C4-2B (cell line): ENCODE results near the gene MOXD1.

ENCODE experiments used
- ZFX ChIP-seq: fragments of 450-650 bp; IDR thresholded peaks from 2 replicates; pipeline ENCODE4 v1.6.1; 2017
- TF ChIP-seq, protein P1 (sequence below): fragments of 450-650 bp; conservative IDR thresholded peaks from 2 replicates; pipeline ENCODE4 v1.5.1; 2017; ENCODE audit warnings: mild to moderate bottlenecking

DNA sequence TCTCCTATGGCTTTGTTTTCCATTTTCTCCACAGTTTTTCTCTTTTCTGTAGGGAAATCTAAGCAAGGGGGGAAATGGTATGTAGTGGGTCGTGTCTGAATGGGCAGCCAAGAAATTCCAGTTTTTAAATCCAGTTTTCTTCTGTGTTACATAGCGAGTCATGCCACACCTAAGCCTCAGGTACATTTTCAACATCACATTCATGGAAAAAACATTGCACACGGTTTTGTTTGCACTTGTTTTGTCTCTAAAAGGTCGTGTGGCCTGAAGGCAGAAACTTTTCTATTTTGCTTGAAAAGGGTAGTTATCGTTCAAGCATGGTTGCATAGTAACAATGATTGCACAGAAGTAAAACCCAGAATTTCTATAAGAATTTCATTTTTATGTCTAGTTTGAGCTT is 70.5 kb downstream of the MOXD1 start:
- TF ChIP-seq, protein P1, sequence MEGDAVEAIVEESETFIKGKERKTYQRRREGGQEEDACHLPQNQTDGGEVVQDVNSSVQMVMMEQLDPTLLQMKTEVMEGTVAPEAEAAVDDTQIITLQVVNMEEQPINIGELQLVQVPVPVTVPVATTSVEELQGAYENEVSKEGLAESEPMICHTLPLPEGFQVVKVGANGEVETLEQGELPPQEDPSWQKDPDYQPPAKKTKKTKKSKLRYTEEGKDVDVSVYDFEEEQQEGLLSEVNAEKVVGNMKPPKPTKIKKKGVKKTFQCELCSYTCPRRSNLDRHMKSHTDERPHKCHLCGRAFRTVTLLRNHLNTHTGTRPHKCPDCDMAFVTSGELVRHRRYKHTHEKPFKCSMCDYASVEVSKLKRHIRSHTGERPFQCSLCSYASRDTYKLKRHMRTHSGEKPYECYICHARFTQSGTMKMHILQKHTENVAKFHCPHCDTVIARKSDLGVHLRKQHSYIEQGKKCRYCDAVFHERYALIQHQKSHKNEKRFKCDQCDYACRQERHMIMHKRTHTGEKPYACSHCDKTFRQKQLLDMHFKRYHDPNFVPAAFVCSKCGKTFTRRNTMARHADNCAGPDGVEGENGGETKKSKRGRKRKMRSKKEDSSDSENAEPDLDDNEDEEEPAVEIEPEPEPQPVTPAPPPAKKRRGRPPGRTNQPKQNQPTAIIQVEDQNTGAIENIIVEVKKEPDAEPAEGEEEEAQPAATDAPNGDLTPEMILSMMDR: no peak
- TF ChIP-seq ZFX: no peak
